ENCODE measurements around the gene CHRNA7.

The CHRNA7 gene

DNA sequence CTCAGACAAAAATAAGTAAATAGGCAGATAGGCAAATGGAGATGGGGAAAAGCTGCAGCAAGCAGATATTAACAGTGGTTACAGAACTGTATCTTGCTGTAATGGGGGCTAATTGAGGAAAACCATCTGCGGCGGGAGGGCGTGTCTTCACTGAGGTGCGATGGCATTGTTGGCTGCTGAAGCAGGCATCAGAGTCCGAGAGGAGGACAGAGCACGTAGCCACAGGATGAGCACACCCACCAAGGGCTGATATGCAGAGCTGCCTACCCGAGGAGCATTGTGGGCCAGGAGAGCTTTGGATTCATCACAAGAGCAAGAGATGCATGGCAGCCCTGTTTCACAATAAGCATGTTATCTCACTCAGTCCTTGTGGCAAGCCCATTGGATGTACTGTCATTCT, 30.4 kb downstream of the CHRNA7 start:
- Histone ChIP-seq H3K27me3 (ENCODE audit: control insufficient read depth, insufficient read depth, low read length, poor library complexity, severe bottlenecking) (no peaks in the 10 kb centered on the region), H3K9me3 (ENCODE audit: control insufficient read depth, low read length) (no peaks in the 10 kb centered on the region), H3K27ac (ENCODE audit: insufficient read depth, low read depth, low read length, poor library complexity, severe bottlenecking) (no peak overlapping the region), H3K36me3 (ENCODE audit: control insufficient read depth, insufficient read depth, low read length) (no peaks in the 10 kb centered on the region), H3K4me3 (ENCODE audit: insufficient read depth, low read depth, low read length) (no peak overlapping the region), H3K4me1 (ENCODE audit: control insufficient read depth, insufficient read depth, low read length) (no peaks in the 10 kb centered on the region)
- WGBS, 2 experiments, result 92 to 95% methylated on average over 7 of the region's 7 CpGs

DNA sequence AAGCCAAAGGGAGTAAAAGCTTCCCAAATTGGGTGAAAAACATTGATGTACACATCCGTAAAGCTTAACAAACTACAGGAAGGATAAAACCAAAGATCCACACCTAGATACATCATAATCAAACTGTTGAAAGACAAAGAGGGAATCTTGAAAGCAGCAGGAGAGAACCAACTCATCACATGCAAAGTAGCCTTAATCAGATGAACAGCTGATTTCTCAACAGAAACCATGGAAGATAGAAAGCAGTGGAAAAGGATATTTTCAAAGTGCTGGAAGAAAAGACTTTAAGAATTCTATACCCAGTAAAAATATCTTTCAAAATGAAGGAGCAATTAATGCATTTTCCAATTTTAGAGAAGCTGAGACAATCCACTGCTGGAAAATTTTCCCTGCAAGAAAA, 36.8 kb downstream of the CHRNA7 start:
- Histone ChIP-seq H3K9me3 (ENCODE audit: control insufficient read depth, low read length) (peaks cover 4% of the 10 kb centered on the region), H3K36me3 (ENCODE audit: control insufficient read depth, insufficient read depth, low read length) (no peaks in the 10 kb centered on the region), H3K27ac (ENCODE audit: insufficient read depth, low read depth, low read length, poor library complexity, severe bottlenecking) (no peak overlapping the region), H3K4me3 (ENCODE audit: insufficient read depth, low read depth, low read length) (no peak overlapping the region), H3K4me1 (ENCODE audit: control insufficient read depth, insufficient read depth, low read length) (no peaks in the 10 kb centered on the region), H3K27me3 (ENCODE audit: control insufficient read depth, insufficient read depth, low read length, poor library complexity, severe bottlenecking) (no peaks in the 10 kb centered on the region)
- WGBS, 2 experiments, result 91 to 100% methylated on average over 1 of the region's 1 CpG

- H3K27me3 ChIP-seq (ENCODE audit: control insufficient read depth, insufficient read depth, low read length, poor library complexity, severe bottlenecking), result no peaks in the 10 kb centered on the region
- no peak overlapping the region for H3K4me3 ChIP-seq (ENCODE audit: insufficient read depth, low read depth, low read length)
- no peaks in the 10 kb centered on the region for H3K36me3 ChIP-seq (ENCODE audit: control insufficient read depth, insufficient read depth, low read length)
- H3K9me3 ChIP-seq (ENCODE audit: control insufficient read depth, low read length), result no peaks in the 10 kb centered on the region
- H3K4me1 ChIP-seq (ENCODE audit: control insufficient read depth, insufficient read depth, low read length), result no peaks in the 10 kb centered on the region
- H3K27ac ChIP-seq (ENCODE audit: insufficient read depth, low read depth, low read length, poor library complexity, severe bottlenecking), result no peak overlapping the region
These were observed 59.6 kb downstream of the CHRNA7 start for GRCh38 chr15:32089851-32090359.

GRCh38 chr15:32091505-32092380, 61.4 kb downstream of the CHRNA7 start:
- no peaks in the 10 kb centered on the region for H3K4me1 ChIP-seq (ENCODE audit: control insufficient read depth, insufficient read depth, low read length)
- WGBS, 2 experiments, result 43 to 51% methylated on average over 3 to 4 of the region's 4 CpGs
- no peaks in the 10 kb centered on the region for H3K36me3 ChIP-seq (ENCODE audit: control insufficient read depth, insufficient read depth, low read length)
- no peak overlapping the region for H3K27ac ChIP-seq (ENCODE audit: insufficient read depth, low read depth, low read length, poor library complexity, severe bottlenecking)
- H3K27me3 ChIP-seq (ENCODE audit: control insufficient read depth, insufficient read depth, low read length, poor library complexity, severe bottlenecking), result no peaks in the 10 kb centered on the region
- no peak overlapping the region for H3K4me3 ChIP-seq (ENCODE audit: insufficient read depth, low read depth, low read length)
- no peaks in the 10 kb centered on the region for H3K9me3 ChIP-seq (ENCODE audit: control insufficient read depth, low read length)

GRCh38 chr15:32096213-32096612, 65.9 kb downstream of the CHRNA7 start:
- 87 to 100% methylated on average over 1 of the region's 2 CpGs for WGBS, 2 experiments
- Histone ChIP-seq H3K27ac (ENCODE audit: insufficient read depth, low read depth, low read length, poor library complexity, severe bottlenecking) (no peak overlapping the region), H3K27me3 (ENCODE audit: control insufficient read depth, insufficient read depth, low read length, poor library complexity, severe bottlenecking) (no peaks in the 10 kb centered on the region), H3K9me3 (ENCODE audit: control insufficient read depth, low read length) (no peaks in the 10 kb centered on the region), H3K36me3 (ENCODE audit: control insufficient read depth, insufficient read depth, low read length) (no peaks in the 10 kb centered on the region), H3K4me3 (ENCODE audit: insufficient read depth, low read depth, low read length) (no peak overlapping the region), H3K4me1 (ENCODE audit: control insufficient read depth, insufficient read depth, low read length) (no peaks in the 10 kb centered on the region)

DNA sequence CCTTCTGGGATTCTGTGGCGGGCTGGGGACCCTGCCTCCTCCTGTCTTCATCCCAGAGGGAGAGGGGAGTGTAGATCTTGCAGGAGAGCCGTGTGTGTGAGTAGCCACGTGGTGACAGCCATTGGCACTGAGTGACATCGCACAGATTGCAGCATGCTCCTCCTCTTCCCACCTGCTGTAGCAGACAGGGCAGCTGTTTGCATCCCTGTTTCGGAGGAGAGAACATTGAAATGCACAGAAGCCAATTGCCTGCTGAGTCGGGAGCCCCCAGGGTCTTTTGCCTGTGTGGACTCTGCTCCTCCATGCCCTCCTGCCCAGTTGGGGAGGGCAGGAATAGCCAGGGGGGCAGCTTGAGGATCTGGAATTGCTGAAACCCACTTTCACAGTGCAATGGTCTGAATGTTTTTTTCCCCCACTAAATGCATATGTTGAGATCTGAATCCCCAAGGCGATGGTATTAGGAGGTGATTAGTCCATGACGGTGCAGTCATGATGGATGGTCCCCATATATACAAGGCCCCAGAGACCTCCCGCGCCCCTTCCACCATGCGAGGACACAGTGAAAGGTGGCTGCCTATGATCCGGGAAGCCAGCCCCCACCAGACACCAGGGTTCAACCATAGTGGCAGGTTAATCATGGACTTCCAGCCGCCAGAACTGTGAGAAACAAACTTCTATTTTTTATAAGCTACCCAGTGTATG, 66.8 kb downstream of the CHRNA7 start:
- no peak overlapping the region for H3K4me3 ChIP-seq (ENCODE audit: insufficient read depth, low read depth, low read length)
- H3K4me1 ChIP-seq (ENCODE audit: control insufficient read depth, insufficient read depth, low read length), result no peaks in the 10 kb centered on the region
- no peak overlapping the region for H3K27ac ChIP-seq (ENCODE audit: insufficient read depth, low read depth, low read length, poor library complexity, severe bottlenecking)
- H3K27me3 ChIP-seq (ENCODE audit: control insufficient read depth, insufficient read depth, low read length, poor library complexity, severe bottlenecking), result no peaks in the 10 kb centered on the region
- no peaks in the 10 kb centered on the region for H3K9me3 ChIP-seq (ENCODE audit: control insufficient read depth, low read length)
- WGBS, 2 experiments, result 70 to 71% methylated on average over 13 of the region's 13 CpGs
- no peaks in the 10 kb centered on the region for H3K36me3 ChIP-seq (ENCODE audit: control insufficient read depth, insufficient read depth, low read length)

GRCh38 chr15:32098033-32098432, 67.7 kb downstream of the CHRNA7 start:
- H3K27me3 ChIP-seq (ENCODE audit: control insufficient read depth, insufficient read depth, low read length, poor library complexity, severe bottlenecking), result no peaks in the 10 kb centered on the region
- no peak overlapping the region for H3K27ac ChIP-seq (ENCODE audit: insufficient read depth, low read depth, low read length, poor library complexity, severe bottlenecking)

DNA sequence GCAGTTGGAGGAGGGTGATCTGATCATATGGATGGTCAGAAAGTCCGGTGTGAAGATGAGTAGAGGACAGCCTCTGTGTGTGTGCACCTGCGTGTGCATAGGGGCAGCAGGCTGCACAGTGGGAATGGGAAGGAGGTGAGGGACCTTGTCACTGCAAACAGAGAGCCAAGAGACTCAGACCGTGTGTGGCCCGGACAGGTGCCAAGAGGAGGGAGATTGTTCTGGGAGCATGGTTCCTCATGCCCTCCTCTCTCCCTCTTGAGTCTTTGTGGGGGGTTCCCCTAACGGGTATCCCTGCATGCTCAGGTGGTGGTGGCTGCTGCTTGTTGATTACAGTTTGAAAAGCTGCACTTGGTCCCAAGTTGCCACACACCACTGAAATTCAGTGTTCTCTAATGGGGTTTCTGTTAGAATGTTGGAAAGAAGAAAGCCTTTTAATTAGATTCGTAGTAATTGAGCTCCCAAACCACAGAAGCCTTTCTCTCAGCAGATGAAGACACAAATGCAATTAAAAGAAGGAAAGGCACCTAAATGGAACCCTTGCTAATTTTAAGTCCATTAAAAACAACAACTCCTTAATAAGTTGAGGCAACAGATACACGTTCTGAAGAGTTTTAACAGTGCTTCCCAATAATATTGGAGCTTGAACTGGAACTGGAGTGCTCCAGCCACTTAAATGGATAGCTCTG, 68.9 kb downstream of the CHRNA7 start:
- Histone ChIP-seq H3K4me1 (ENCODE audit: control insufficient read depth, insufficient read depth, low read length) (no peaks in the 10 kb centered on the region), H3K27ac (ENCODE audit: insufficient read depth, low read depth, low read length, poor library complexity, severe bottlenecking) (no peak overlapping the region), H3K27me3 (ENCODE audit: control insufficient read depth, insufficient read depth, low read length, poor library complexity, severe bottlenecking) (no peaks in the 10 kb centered on the region), H3K4me3 (ENCODE audit: insufficient read depth, low read depth, low read length) (no peak overlapping the region), H3K36me3 (ENCODE audit: control insufficient read depth, insufficient read depth, low read length) (no peaks in the 10 kb centered on the region), H3K9me3 (ENCODE audit: control insufficient read depth, low read length) (no peaks in the 10 kb centered on the region)
- 78% methylated on average over 7 of the region's 7 CpGs for WGBS, 2 experiments

More at GRCh38 chr15:32098033-32098432, 67.7 kb downstream of the CHRNA7 start:
- Histone ChIP-seq H3K9me3 (ENCODE audit: control insufficient read depth, low read length) (no peaks in the 10 kb centered on the region), H3K36me3 (ENCODE audit: control insufficient read depth, insufficient read depth, low read length) (no peaks in the 10 kb centered on the region), H3K4me3 (ENCODE audit: insufficient read depth, low read depth, low read length) (no peak overlapping the region), H3K4me1 (ENCODE audit: control insufficient read depth, insufficient read depth, low read length) (no peaks in the 10 kb centered on the region)
- WGBS, 2 experiments, result 70 to 77% methylated on average over 7 of the region's 7 CpGs

GRCh38 chr15:32099956-32100684, 69.8 kb downstream of the CHRNA7 start:
- Histone ChIP-seq H3K27me3 (ENCODE audit: control insufficient read depth, insufficient read depth, low read length, poor library complexity, severe bottlenecking) (no peaks in the 10 kb centered on the region), H3K36me3 (ENCODE audit: control insufficient read depth, insufficient read depth, low read length) (no peaks in the 10 kb centered on the region), H3K27ac (ENCODE audit: insufficient read depth, low read depth, low read length, poor library complexity, severe bottlenecking) (no peak overlapping the region), H3K9me3 (ENCODE audit: control insufficient read depth, low read length) (no peaks in the 10 kb centered on the region), H3K4me1 (ENCODE audit: control insufficient read depth, insufficient read depth, low read length) (no peaks in the 10 kb centered on the region), H3K4me3 (ENCODE audit: insufficient read depth, low read depth, low read length) (no peak overlapping the region)
- WGBS, 2 experiments, result 85% methylated on average over 10 of the region's 10 CpGs
